ENCODE results near the gene DAP3. TPM values are rescaled to one million over a fixed set of nuclear protein-coding genes. Genes with fewer than 3 reads are reported as not detected.
"Not testable (repeated sequence)": the region's sequence is repeated elsewhere in the genome, so short reads cannot be mapped to it uniquely, and the experiment has no call there.

DAP3 gene
- total RNA-seq, 2 experiments from 2014 or later: 148 to 151 TPM

- peaks cover 45% of the 10 kb centered on the region for H3K4me1 Mint-ChIP-seq
- DNase-seq: not testable (repeated sequence)
Observed at GRCh38 chr1:155697616-155698015, 8.7 kb downstream of the DAP3 start.

GRCh38 chr1:155698382-155699038, 9.6 kb downstream of the DAP3 start:
- H3K9me3 Mint-ChIP-seq: no peaks in the 10 kb centered on the region
- H3K4me1 Mint-ChIP-seq: peaks cover 38% of the 10 kb centered on the region
- H3K36me3 Mint-ChIP-seq: peaks cover 29% of the 10 kb centered on the region
- no peak overlapping the region for H3K27ac Mint-ChIP-seq
- DNase-seq: no peak
- H3K4me3 Mint-ChIP-seq: no peak overlapping the region
- H3K27me3 Mint-ChIP-seq: no peaks in the 10 kb centered on the region

More at GRCh38 chr1:155697616-155698015, 8.7 kb downstream of the DAP3 start:
- H3K27ac Mint-ChIP-seq, H3K9me3 Mint-ChIP-seq, H3K4me3 Mint-ChIP-seq, H3K27me3 Mint-ChIP-seq: not testable (repeated sequence)
- H3K36me3 Mint-ChIP-seq: peaks cover 37% of the 10 kb centered on the region

- not testable (repeated sequence) for H3K27me3 Mint-ChIP-seq, H3K27ac Mint-ChIP-seq, DNase-seq, H3K4me3 Mint-ChIP-seq, H3K9me3 Mint-ChIP-seq
- H3K36me3 Mint-ChIP-seq: peaks cover 30% of the 10 kb centered on the region
- peaks cover 37% of the 10 kb centered on the region for H3K4me1 Mint-ChIP-seq
Observed at GRCh38 chr1:155699062-155699461, 10.2 kb downstream of the DAP3 start.

GRCh38 chr1:155701675-155702074, 12.8 kb downstream of the DAP3 start:
- not testable (repeated sequence) for H3K9me3 Mint-ChIP-seq, H3K27ac Mint-ChIP-seq, DNase-seq, H3K4me3 Mint-ChIP-seq, H3K27me3 Mint-ChIP-seq
- peaks cover 17% of the 10 kb centered on the region for H3K4me1 Mint-ChIP-seq
- H3K36me3 Mint-ChIP-seq: peaks cover 24% of the 10 kb centered on the region

- Mint-ChIP-seq H3K36me3 (peaks cover 20% of the 10 kb centered on the region), H3K27ac (no peak overlapping the region), H3K4me1 (peaks cover 20% of the 10 kb centered on the region), H3K9me3 (no peaks in the 10 kb centered on the region), H3K4me3 (no peak overlapping the region), H3K27me3 (no peaks in the 10 kb centered on the region)
- DNase-seq: no peak
Observed at GRCh38 chr1:155703216-155703615, 14.3 kb downstream of the DAP3 start.

GRCh38 chr1:155704414-155704813, 15.5 kb downstream of the DAP3 start:
- peaks cover 15% of the 10 kb centered on the region for H3K4me1 Mint-ChIP-seq
- DNase-seq, H3K27ac Mint-ChIP-seq, H3K9me3 Mint-ChIP-seq, H3K4me3 Mint-ChIP-seq, H3K27me3 Mint-ChIP-seq: not testable (repeated sequence)
- peaks cover 21% of the 10 kb centered on the region for H3K36me3 Mint-ChIP-seq

GRCh38 chr1:155706139-155706538, 17.2 kb downstream of the DAP3 start:
- Mint-ChIP-seq H3K36me3 (peaks cover 18% of the 10 kb centered on the region), H3K4me3 (no peak overlapping the region), H3K27me3 (no peaks in the 10 kb centered on the region), H3K9me3 (no peaks in the 10 kb centered on the region), H3K4me1 (peaks cover 15% of the 10 kb centered on the region), H3K27ac (no peak overlapping the region)
- DNase-seq: no peak

GRCh38 chr1:155709391-155709790, 20.5 kb downstream of the DAP3 start:
- peaks cover 18% of the 10 kb centered on the region for H3K36me3 Mint-ChIP-seq
- no peak overlapping the region for H3K4me3 Mint-ChIP-seq
- no peak overlapping the region for H3K27ac Mint-ChIP-seq
- H3K9me3 Mint-ChIP-seq: no peaks in the 10 kb centered on the region
- no peak for DNase-seq
- H3K4me1 Mint-ChIP-seq: peaks cover 10% of the 10 kb centered on the region
- H3K27me3 Mint-ChIP-seq: no peaks in the 10 kb centered on the region

- H3K27me3 Mint-ChIP-seq, DNase-seq: not testable (repeated sequence)
Observed at GRCh38 chr1:155711457-155711856, 22.6 kb downstream of the DAP3 start.

GRCh38 chr1:155712636-155713035, 23.7 kb downstream of the DAP3 start:
- not testable (repeated sequence) for H3K27me3 Mint-ChIP-seq, H3K4me3 Mint-ChIP-seq, H3K27ac Mint-ChIP-seq, DNase-seq, H3K9me3 Mint-ChIP-seq
- peaks cover 13% of the 10 kb centered on the region for H3K4me1 Mint-ChIP-seq
- H3K36me3 Mint-ChIP-seq: peaks cover 17% of the 10 kb centered on the region

More at GRCh38 chr1:155711457-155711856, 22.6 kb downstream of the DAP3 start:
- H3K36me3 Mint-ChIP-seq: peaks cover 19% of the 10 kb centered on the region
- H3K9me3 Mint-ChIP-seq, H3K27ac Mint-ChIP-seq, H3K4me1 Mint-ChIP-seq, H3K4me3 Mint-ChIP-seq: not testable (repeated sequence)

- Mint-ChIP-seq H3K27ac (no peak overlapping the region), H3K4me3 (no peak overlapping the region), H3K9me3 (no peaks in the 10 kb centered on the region), H3K36me3 (peaks cover 16% of the 10 kb centered on the region), H3K27me3 (no peaks in the 10 kb centered on the region), H3K4me1 (peaks cover 9% of the 10 kb centered on the region)
- DNase-seq: no peak
Observed at GRCh38 chr1:155713075-155713474, 24.2 kb downstream of the DAP3 start.

- not testable (repeated sequence) for H3K27me3 Mint-ChIP-seq, DNase-seq, H3K9me3 Mint-ChIP-seq, H3K27ac Mint-ChIP-seq, H3K4me1 Mint-ChIP-seq, H3K4me3 Mint-ChIP-seq
- peaks cover 14% of the 10 kb centered on the region for H3K36me3 Mint-ChIP-seq
Observed at GRCh38 chr1:155715056-155715455, 26.2 kb downstream of the DAP3 start.

GRCh38 chr1:155715777-155716176, 26.9 kb downstream of the DAP3 start:
- no peak for DNase-seq
- peaks cover 15% of the 10 kb centered on the region for H3K36me3 Mint-ChIP-seq
- H3K4me3 Mint-ChIP-seq: no peak overlapping the region
- H3K4me1 Mint-ChIP-seq: peaks cover 7% of the 10 kb centered on the region
- H3K27ac Mint-ChIP-seq: no peak overlapping the region
- no peaks in the 10 kb centered on the region for H3K9me3 Mint-ChIP-seq
- no peaks in the 10 kb centered on the region for H3K27me3 Mint-ChIP-seq

- DNase-seq: no peak
- no peaks in the 10 kb centered on the region for H3K27me3 Mint-ChIP-seq
- peaks cover 14% of the 10 kb centered on the region for H3K36me3 Mint-ChIP-seq
- H3K27ac Mint-ChIP-seq: no peak overlapping the region
- no peak overlapping the region for H3K4me3 Mint-ChIP-seq
- H3K4me1 Mint-ChIP-seq: peaks cover 7% of the 10 kb centered on the region
- no peaks in the 10 kb centered on the region for H3K9me3 Mint-ChIP-seq
Observed at GRCh38 chr1:155717041-155717440, 28.1 kb downstream of the DAP3 start.

GRCh38 chr1:155718524-155719115, 29.7 kb downstream of the DAP3 start:
- not testable (repeated sequence) for H3K9me3 Mint-ChIP-seq, H3K27ac Mint-ChIP-seq, H3K4me3 Mint-ChIP-seq, H3K4me1 Mint-ChIP-seq, H3K27me3 Mint-ChIP-seq, DNase-seq
- peaks cover 14% of the 10 kb centered on the region for H3K36me3 Mint-ChIP-seq

- no peak overlapping the region for H3K4me3 Mint-ChIP-seq
- no peak for DNase-seq
Observed at GRCh38 chr1:155719703-155720102, 30.8 kb downstream of the DAP3 start.

More at GRCh38 chr1:155719703-155720102, 30.8 kb downstream of the DAP3 start:
- no peaks in the 10 kb centered on the region for H3K27me3 Mint-ChIP-seq
- H3K9me3 Mint-ChIP-seq: no peaks in the 10 kb centered on the region
- H3K27ac Mint-ChIP-seq: no peak overlapping the region
- H3K4me1 Mint-ChIP-seq: peaks cover 7% of the 10 kb centered on the region
- H3K36me3 Mint-ChIP-seq: peaks cover 12% of the 10 kb centered on the region
